K562 (cell line): ENCODE measurements around the gene FAM167B. TPM values are rescaled to one million over a fixed set of nuclear protein-coding genes. Genes with fewer than 3 reads are reported as not detected.
A peak's percentile ranks its signal among the peaks of the same experiment; 100 is the strongest.

Source experiments
- CCAR2 ChIP-seq: fragments of 200-400 bp; formaldehyde crosslinking; IDR thresholded peaks from 2 replicates; pipeline ENCODE4 v1.6.1; 2017; ENCODE audit warnings: mild to moderate bottlenecking, low read depth, low read length
- DACH1 ChIP-seq: fragments of 450-650 bp; IDR thresholded peaks from 2 replicates; pipeline ENCODE4 v1.6.1; 2018; ENCODE audit not compliant: partially characterized antibody
- DDX20 ChIP-seq: fragments of 450-650 bp; IDR thresholded peaks from 2 replicates; pipeline ENCODE4 v1.6.1; 2016; ENCODE audit warnings: missing genetic modification characterization, low read depth, mild to moderate bottlenecking, missing compliant biosample characterization, moderate library complexity
- FUS ChIP-seq: fragments of 200-400 bp; formaldehyde crosslinking; optimal IDR thresholded peaks from 2 replicates; pipeline ENCODE3; 2017; ENCODE audit warnings: low read depth, low read length
- HSF4 ChIP-seq: fragments of 250-450 bp; sonication (Bioruptor Pico); IDR thresholded peaks from 2 replicates; pipeline ENCODE4 v2.1.2; 2022; ENCODE audit warnings: mild to moderate bottlenecking, moderate library complexity, borderline replicate concordance
- NFE2L1 ChIP-seq: fragments of 450-650 bp; IDR thresholded peaks from 2 replicates; pipeline ENCODE4 v1.6.1; 2016; ENCODE audit warnings: missing genetic modification characterization, low read depth, mild to moderate bottlenecking, missing compliant biosample characterization, moderate library complexity, borderline replicate concordance
- NFRKB ChIP-seq: fragments of 450-650 bp; IDR thresholded peaks from 2 replicates; pipeline ENCODE4 v1.6.1; 2016; ENCODE audit warnings: low read depth
- NFXL1 ChIP-seq: fragments of 450-650 bp; formaldehyde crosslinking; IDR thresholded peaks from 2 replicates; pipeline ENCODE4 v1.4.0; 2021; ENCODE audit warnings: mild to moderate bottlenecking
- POLR2AphosphoS2 ChIP-seq: IDR thresholded peaks from 2 replicates; pipeline ENCODE4 v1.6.1; 2012; ENCODE audit warnings: low read length, improper control_type of control experiment
- POLR2G ChIP-seq: fragments of 200-400 bp; formaldehyde crosslinking; IDR thresholded peaks from 2 replicates; pipeline ENCODE4 v1.6.1; 2017; ENCODE audit warnings: low read depth, mild to moderate bottlenecking, antibody characterized with exemption, low read length, moderate library complexity
- SMAD1 ChIP-seq: fragments of 150-350 bp; IDR thresholded peaks from 2 replicates; pipeline ENCODE4 v1.6.1; 2014; ENCODE audit warnings: low read length, low read depth; ENCODE audit not compliant: partially characterized antibody
- SOX6 ChIP-seq: fragments of 450-650 bp; IDR thresholded peaks from 2 replicates; pipeline ENCODE4 v1.6.1; 2014; ENCODE audit warnings: mild to moderate bottlenecking
- SRSF3 ChIP-seq: fragments of 200-400 bp; formaldehyde crosslinking; IDR thresholded peaks from 2 replicates; pipeline ENCODE4 v1.6.1; 2016; ENCODE audit warnings: mild to moderate bottlenecking, low read length, moderate library complexity; ENCODE audit not compliant: insufficient read depth
- TCF7L2 ChIP-seq: fragments of 150-350 bp; IDR thresholded peaks from 2 replicates; pipeline ENCODE4 v1.6.1; 2016; ENCODE audit warnings: low read depth, mild to moderate bottlenecking, low read length, moderate library complexity
- TOE1 ChIP-seq, 2 experiments: fragments of 450-650 bp in 1 of 2; sonication (generic) in 1 of 2; formaldehyde crosslinking in 1 of 2; IDR thresholded peaks; 2 replicates each; pipeline versions ENCODE4 v1.7.1 to v1.8.0; 2016 to 2022; ENCODE audit warnings: borderline replicate concordance in 2 of 2, mild to moderate bottlenecking in 2 of 2, antibody characterized with exemption in 1 of 2, inconsistent platforms in 1 of 2, low read depth in 1 of 2, missing genetic modification reagents in 1 of 2, moderate library complexity in 1 of 2
- ZFP36 ChIP-seq: fragments of 150-350 bp; IDR thresholded peaks from 2 replicates; pipeline ENCODE4 v1.6.1; 2018; ENCODE audit warnings: low read length, low read depth; ENCODE audit not compliant: partially characterized antibody
- ZNF146 ChIP-seq: IDR thresholded peaks from one replicate; pipeline ENCODE4 v1.6.1; 2018; ENCODE audit warnings: missing compliant biosample characterization; ENCODE audit not compliant: unreplicated experiment
- ZNF232 ChIP-seq: sonication (generic); formaldehyde crosslinking; IDR thresholded peaks from 2 replicates; pipeline ENCODE4 v1.8.0; 2022; ENCODE audit warnings: mild to moderate bottlenecking, missing genetic modification reagents
- ZNF282 ChIP-seq: sonication (generic); formaldehyde crosslinking; IDR thresholded peaks from 2 replicates; pipeline ENCODE4 v1.8.1; 2023; ENCODE audit warnings: missing genetic modification reagents
- polyA plus RNA-seq, 8 experiments: library from polyadenylated mRNA; depleted of rRNA in 4 of 8; stranded (reverse) in 5 of 8; unstranded in 3 of 8; fragments of >200 nt; fragmentation: Nextera tagmentation in 2 of 8; fragmentation: Illumina TruSeq in 1 of 8; extraction: Ambion mirVana in 2 of 8; extraction: Trizol in 1 of 8; gene quantifications; 2 replicates each; pipeline versions ENCODE4 v1.2.1 to v1.2.3, GENCODE V29; 2011 to 2014; ENCODE audit warnings: inconsistent platforms in 1 of 8, missing spikeins in 1 of 8
- total RNA-seq, 7 experiments: library from RNA; depleted of rRNA in 6 of 7; stranded (reverse); fragments of >200 nt in 6 of 7; fragmentation: Illumina TruSeq in 2 of 7; extraction: Trizol in 2 of 7; gene quantifications; 2 replicates each; pipeline versions ENCODE4 v1.2.1 to v1.2.3, GENCODE V29; 2011 to 2021; ENCODE audit warnings: low replicate concordance in 1 of 7
- TF ChIP-seq, protein P1 (sequence below): IDR thresholded peaks from 2 replicates; pipeline ENCODE4 v1.6.1; 2011; ENCODE audit warnings: borderline replicate concordance, low read depth, mild to moderate bottlenecking, moderate library complexity, low read length; ENCODE audit not compliant: insufficient read depth, poor library complexity, severe bottlenecking
- TF ChIP-seq, protein P2 (sequence below): IDR thresholded peaks from 2 replicates; pipeline ENCODE4 v1.6.1; 2011; ENCODE audit not compliant: insufficient read length; ENCODE audit errors: extremely low read depth
- TF ChIP-seq, protein P3 (sequence below): sonication (generic); formaldehyde crosslinking; IDR thresholded peaks from 2 replicates; pipeline ENCODE4 v1.8.0; 2022; ENCODE audit warnings: missing genetic modification reagents, mild to moderate bottlenecking, borderline replicate concordance

Gene FAM167B
- total and polyA plus RNA-seq, 9 of the 15 experiments (the other 6 are each of a cell fraction or from before 2014, with no cell fraction given): not detected

GRCh38 chr1:32247983-32248889, 1.2 kb downstream of the FAM167B start (continued):
- TF ChIP-seq, protein P1, sequence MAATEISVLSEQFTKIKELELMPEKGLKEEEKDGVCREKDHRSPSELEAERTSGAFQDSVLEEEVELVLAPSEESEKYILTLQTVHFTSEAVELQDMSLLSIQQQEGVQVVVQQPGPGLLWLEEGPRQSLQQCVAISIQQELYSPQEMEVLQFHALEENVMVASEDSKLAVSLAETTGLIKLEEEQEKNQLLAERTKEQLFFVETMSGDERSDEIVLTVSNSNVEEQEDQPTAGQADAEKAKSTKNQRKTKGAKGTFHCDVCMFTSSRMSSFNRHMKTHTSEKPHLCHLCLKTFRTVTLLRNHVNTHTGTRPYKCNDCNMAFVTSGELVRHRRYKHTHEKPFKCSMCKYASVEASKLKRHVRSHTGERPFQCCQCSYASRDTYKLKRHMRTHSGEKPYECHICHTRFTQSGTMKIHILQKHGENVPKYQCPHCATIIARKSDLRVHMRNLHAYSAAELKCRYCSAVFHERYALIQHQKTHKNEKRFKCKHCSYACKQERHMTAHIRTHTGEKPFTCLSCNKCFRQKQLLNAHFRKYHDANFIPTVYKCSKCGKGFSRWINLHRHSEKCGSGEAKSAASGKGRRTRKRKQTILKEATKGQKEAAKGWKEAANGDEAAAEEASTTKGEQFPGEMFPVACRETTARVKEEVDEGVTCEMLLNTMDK: peak; percentile 81
- TF ChIP-seq ZFP36: peak; percentile 40
- no peak for TF ChIP-seq ZNF232 (CRISPR knock-in tag)
- TF ChIP-seq TCF7L2: no peak
- TF ChIP-seq, protein P2, sequence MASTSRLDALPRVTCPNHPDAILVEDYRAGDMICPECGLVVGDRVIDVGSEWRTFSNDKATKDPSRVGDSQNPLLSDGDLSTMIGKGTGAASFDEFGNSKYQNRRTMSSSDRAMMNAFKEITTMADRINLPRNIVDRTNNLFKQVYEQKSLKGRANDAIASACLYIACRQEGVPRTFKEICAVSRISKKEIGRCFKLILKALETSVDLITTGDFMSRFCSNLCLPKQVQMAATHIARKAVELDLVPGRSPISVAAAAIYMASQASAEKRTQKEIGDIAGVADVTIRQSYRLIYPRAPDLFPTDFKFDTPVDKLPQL: no peak
- TF ChIP-seq POLR2AphosphoS2: no peak
- TF ChIP-seq, protein P3, sequence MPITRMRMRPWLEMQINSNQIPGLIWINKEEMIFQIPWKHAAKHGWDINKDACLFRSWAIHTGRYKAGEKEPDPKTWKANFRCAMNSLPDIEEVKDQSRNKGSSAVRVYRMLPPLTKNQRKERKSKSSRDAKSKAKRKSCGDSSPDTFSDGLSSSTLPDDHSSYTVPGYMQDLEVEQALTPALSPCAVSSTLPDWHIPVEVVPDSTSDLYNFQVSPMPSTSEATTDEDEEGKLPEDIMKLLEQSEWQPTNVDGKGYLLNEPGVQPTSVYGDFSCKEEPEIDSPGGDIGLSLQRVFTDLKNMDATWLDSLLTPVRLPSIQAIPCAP (CRISPR knock-in tag): no peak
- TF ChIP-seq NFRKB: no peak
- no peak for TF ChIP-seq NFE2L1 (tag)
- no peak for TF ChIP-seq DDX20 (tag)
- no peak for TF ChIP-seq FUS
- TF ChIP-seq DACH1: peak; percentile 72
- TF ChIP-seq HSF4 (CRISPR knock-in tag): no peak
- 0 out of 2 replicates have a peak, but pooled peaks have one; percentile 31 for TF ChIP-seq SOX6
- no peak for TF ChIP-seq CCAR2
- no peak for TF ChIP-seq SMAD1
- no peak for TF ChIP-seq ZNF146 (CRISPR knock-in tag)
- no peak for TF ChIP-seq NFXL1 (CRISPR knock-in tag)
- TF ChIP-seq SRSF3: no peak
- TF ChIP-seq ZNF282 (CRISPR knock-in tag): no peak
- peak; percentile 42; the same call in 1 of the 2 replicates for TF ChIP-seq POLR2G
- TF ChIP-seq TOE1 (IDR thresholded peaks at IDR 0.05; ENCODE audit: borderline replicate concordance): peak; percentile 55; the same call in 1 of the 2 replicates
- TF ChIP-seq TOE1 (CRISPR knock-in tag; IDR thresholded peaks at IDR 0.05; ENCODE audit: borderline replicate concordance, low read depth): no peak
